GM20000 (cell line): Measurements from ENCODE around the gene IFI6.
"Not testable (repeated sequence)": the region's sequence is repeated elsewhere in the genome, so short reads cannot be mapped to it uniquely, and the experiment has no call there.

ENCODE experiments used
- DNase-seq: peaks from one replicate; pipeline ENCODE4 v3.0.0; 2012; ENCODE audit warnings: low spot score
- TF ChIP-seq, protein P1 (sequence below): IDR thresholded peaks from 2 replicates; pipeline ENCODE4 v1.5.1; 2012; ENCODE audit warnings: mild to moderate bottlenecking, control low read depth; ENCODE audit errors: extremely low read depth, missing control alignments

The IFI6 gene

DNA sequence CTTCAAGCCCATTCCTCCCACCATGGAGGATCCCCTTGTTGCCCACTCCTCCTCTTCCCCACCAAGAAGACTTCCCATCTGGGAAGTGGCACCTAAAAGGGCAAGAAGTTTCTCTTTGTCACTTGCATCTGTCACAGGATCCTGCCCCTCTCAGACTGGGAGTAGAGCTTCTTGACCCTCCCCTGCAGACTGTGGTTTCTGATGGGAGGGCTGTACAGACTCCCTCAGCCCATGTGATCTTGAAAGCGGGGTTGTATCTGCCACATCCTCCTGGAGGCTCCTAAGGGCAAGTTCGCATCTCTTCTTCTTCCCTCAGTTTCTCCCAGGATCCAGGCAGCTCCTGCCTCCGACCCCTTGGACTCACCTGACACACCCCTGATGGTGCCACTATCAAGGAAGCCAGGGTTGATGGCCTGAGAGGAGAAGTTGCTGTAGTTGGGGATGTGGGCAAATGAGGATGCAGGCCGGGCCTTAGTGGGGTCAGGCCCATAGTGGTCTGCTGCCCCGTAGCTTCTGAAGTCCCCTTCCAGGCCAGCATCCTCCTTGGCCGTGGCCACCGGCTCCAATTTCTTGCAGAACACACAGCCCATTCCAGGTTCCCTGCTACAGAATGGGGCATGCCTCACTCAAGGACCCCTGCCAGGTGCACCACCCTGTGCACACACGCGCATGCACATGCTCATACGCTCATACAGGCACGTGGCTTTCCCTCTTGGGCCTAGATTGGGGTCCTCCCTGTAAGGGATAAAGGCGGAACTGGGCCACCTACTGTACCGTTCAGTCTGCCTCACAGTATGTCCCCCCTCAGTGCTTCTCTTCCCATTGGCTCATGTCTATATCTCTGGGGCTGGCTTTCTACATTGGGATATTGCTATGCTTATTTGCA, 48.4 kb downstream of the IFI6 start:
- DNase-seq, result no peak
- TF ChIP-seq, protein P1, sequence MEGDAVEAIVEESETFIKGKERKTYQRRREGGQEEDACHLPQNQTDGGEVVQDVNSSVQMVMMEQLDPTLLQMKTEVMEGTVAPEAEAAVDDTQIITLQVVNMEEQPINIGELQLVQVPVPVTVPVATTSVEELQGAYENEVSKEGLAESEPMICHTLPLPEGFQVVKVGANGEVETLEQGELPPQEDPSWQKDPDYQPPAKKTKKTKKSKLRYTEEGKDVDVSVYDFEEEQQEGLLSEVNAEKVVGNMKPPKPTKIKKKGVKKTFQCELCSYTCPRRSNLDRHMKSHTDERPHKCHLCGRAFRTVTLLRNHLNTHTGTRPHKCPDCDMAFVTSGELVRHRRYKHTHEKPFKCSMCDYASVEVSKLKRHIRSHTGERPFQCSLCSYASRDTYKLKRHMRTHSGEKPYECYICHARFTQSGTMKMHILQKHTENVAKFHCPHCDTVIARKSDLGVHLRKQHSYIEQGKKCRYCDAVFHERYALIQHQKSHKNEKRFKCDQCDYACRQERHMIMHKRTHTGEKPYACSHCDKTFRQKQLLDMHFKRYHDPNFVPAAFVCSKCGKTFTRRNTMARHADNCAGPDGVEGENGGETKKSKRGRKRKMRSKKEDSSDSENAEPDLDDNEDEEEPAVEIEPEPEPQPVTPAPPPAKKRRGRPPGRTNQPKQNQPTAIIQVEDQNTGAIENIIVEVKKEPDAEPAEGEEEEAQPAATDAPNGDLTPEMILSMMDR, result no peak

- DNase-seq, result no peak
- TF ChIP-seq, protein P1, result no peak
Observed at GRCh38 chr1:27622828-27623227, 49.2 kb downstream of the IFI6 start.

- DNase-seq, result no peak
- TF ChIP-seq, protein P1, result no peak
Observed at GRCh38 chr1:27621051-27621920, 50.7 kb downstream of the IFI6 start.

DNA sequence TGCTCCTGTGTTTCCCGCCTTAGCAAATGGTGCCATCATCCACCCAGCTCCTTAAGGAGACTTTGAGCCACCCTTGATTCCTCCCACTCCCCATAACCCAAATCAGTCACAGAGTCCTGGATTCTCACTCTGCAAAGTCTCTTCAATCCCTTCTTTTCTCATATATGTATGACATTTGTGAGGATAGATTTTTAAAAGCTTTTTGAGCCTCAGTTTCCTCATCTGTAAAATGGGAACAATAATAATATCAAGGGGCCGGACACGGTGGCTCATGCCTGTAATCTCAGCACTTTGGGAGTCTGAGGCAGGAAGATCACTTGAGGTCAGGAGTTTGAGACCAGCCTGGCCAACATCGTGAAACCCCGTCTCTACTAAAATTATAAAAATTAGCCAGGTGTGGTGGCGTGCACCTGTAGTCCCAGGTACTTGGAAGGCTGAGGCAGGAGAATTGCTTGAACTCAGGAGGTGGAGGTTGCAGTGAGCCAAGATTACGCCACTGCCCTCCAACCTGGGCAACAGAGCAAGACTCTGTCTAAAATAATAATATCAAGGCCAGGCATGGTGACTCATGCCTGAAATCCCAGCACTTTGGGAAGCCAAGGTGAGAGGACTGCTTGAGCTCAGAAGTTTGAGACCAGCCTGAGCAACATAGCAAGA, 52.1 kb downstream of the IFI6 start:
- not testable (repeated sequence) for DNase-seq

DNA sequence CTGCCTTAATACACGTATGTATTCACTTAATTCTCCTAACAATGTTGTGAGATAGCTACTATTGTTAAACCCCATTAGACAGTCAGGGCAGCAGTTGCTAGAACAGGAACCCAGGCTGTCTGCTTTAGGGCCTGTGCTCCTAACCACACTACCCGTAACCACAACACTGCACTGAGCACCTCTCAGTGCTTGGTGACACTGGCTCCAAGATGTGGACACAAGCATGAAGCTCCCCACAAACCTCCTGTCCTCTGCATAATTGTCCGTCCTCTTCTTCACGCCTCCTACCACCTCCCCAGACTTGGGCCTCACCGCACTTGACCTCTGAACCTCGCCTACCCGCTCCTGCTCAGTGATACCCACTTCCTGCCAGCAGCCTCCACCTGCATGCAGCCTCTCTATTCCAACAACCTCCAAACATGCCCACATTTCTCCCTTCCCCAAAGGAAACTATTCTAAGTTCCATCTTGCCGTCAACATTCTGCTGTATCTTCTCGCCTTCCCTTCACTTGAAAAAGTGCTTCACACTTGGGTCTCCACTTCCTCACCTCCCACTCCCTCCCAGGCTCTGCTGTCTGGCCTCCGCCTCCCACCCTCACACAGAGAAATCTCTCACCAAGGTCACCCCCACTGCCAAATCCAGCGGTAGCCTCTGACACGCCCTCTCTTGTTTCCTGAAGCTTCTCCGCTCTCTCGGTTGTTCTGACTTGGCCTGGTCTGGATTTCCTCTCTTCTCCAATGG, 53.5 kb downstream of the IFI6 start:
- DNase-seq, result no peak
- TF ChIP-seq, protein P1, result no peak

GRCh38 chr1:27617420-27617819, 54.6 kb downstream of the IFI6 start:
- no peak for DNase-seq
- TF ChIP-seq, protein P1, result no peak

DNA sequence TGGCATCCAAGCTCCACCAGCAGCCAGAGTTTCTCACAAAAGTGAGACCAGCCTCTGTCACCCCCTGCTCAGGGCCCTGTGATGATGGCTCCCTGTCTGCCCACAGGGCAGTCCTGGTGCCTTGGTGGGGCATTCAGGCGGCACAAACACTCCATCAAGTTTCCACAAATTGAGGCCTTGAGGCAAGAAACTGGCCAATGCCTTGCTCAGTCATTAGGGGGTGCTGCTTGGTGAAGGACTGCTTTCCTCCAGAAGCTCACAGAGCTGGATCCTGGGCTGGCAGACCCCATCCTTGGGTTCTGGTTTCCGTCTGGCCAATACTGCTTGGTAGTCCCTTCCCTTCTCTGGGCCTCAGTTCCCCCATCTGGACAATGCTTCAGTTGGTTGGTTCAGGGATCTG, 55.6 kb downstream of the IFI6 start:
- DNase-seq, result no peak
- TF ChIP-seq, protein P1, result no peak
